K562 (cell line): ENCODE data around the gene KRTAP20-1. TPM values are rescaled to one million over a fixed set of nuclear protein-coding genes. Genes with fewer than 3 reads are reported as not detected.

Experiments used
- ATAC-seq: fragments of 200-7000 bp; cut with Tn5 transposase; 3 replicates; pipeline ENCODE4 v1.9.1; 2020; ENCODE audit warnings: moderate library complexity
- BruUV-seq: library from RNA; stranded (reverse); fragments of 400-500 nt; replicated peaks from 2 replicates; lab custom pipeline; 2021; lab: Mats Ljungman, UMichigan
- CTCF ChIA-PET: fragments of 300-600 bp; formaldehyde crosslinking; extraction: SDS; loops from one replicate; lab custom pipeline; 2021; ENCODE audit warnings: low intra/inter-chr PET ratio; lab: Yijun Ruan, JAX
- POLR2A ChIA-PET: fragments of 300-600, 350-650 bp; sonication (Branson Sonifier 250); formaldehyde crosslinking; extraction: SDS; loops from one replicate; lab custom pipeline; 2021; ENCODE audit warnings: antibody characterized with exemption, inconsistent platforms; lab: Yijun Ruan, JAX
- DNase-seq, 4 experiments: peaks; one replicate each; pipeline versions ENCODE4 v3.0.0 to v3.0.0-alpha.2; 2011 to 2018; ENCODE audit warnings: low spot score in 3 of 4, mixed read lengths in 3 of 4; ENCODE audit errors: extremely low read depth in 1 of 4
- FAIRE-seq: peaks from 2 replicates; lab custom pipeline; 2011; peaks lifted over from hg19 to GRCh38; lab: Jason Lieb, UNC
- H2AFZ ChIP-seq: 2 replicates; pipeline ENCODE4 v1.6.0; 2011; ENCODE audit warnings: low read depth, low read length, control low read depth, inconsistent platforms
- H3K27ac ChIP-seq: fragments of 200-600 bp; 3 replicates; pipeline ENCODE4 v1.8.0; 2011; ENCODE audit warnings: low read depth, mild to moderate bottlenecking, control low read depth, inconsistent platforms, low read length, moderate library complexity, mixed read lengths; ENCODE audit errors: extremely low read depth
- H3K27me3 ChIP-seq, 2 experiments: fragments of 300-600 bp in 1 of 2; 2 replicates in 1 of 2; 3 replicates in 1 of 2; pipeline versions ENCODE4 v1.6.0 to v1.8.0; 2011; ENCODE audit warnings: inconsistent platforms in 2 of 2, low read length in 2 of 2, mild to moderate bottlenecking in 1 of 2, mixed read lengths in 1 of 2, moderate library complexity in 1 of 2; ENCODE audit not compliant: control insufficient read depth in 2 of 2, insufficient read depth in 2 of 2
- H3K36me3 ChIP-seq: fragments of 300-600 bp; 3 replicates; pipeline ENCODE4 v1.8.0; 2011; ENCODE audit warnings: mild to moderate bottlenecking, low read length, inconsistent platforms; ENCODE audit not compliant: control insufficient read depth, insufficient read depth
- H3K4me1 ChIP-seq, 2 experiments: fragments of 200-600 bp in 1 of 2; replicated peaks in 1 of 2; 2 replicates in 1 of 2; 3 replicates in 1 of 2; pipeline versions ENCODE4 v1.5.1 to v1.8.0; 2011; ENCODE audit warnings: inconsistent platforms in 2 of 2, low read length in 2 of 2, mild to moderate bottlenecking in 1 of 2, mixed read lengths in 1 of 2, moderate library complexity in 1 of 2; ENCODE audit not compliant: control insufficient read depth in 2 of 2, insufficient read depth in 2 of 2
- H3K4me2 ChIP-seq: 2 replicates; pipeline ENCODE4 v1.6.1; 2011; ENCODE audit warnings: low read length, control low read depth, inconsistent platforms, mixed read lengths; ENCODE audit not compliant: insufficient read depth
- H3K4me3 ChIP-seq: fragments of 200-600 bp; sonication (generic), shearing (Covaris generic); 2 replicates; pipeline ENCODE4 v1.5.1; 2016; ENCODE audit warnings: control low read depth, inconsistent platforms
- H3K79me2 ChIP-seq: fragments of 200-600 bp; 3 replicates; pipeline ENCODE4 v1.8.0; 2011; ENCODE audit warnings: low read length, inconsistent platforms; ENCODE audit not compliant: control insufficient read depth, insufficient read depth
- H3K9ac ChIP-seq, 2 experiments: 2 replicates each; pipeline versions ENCODE4 v1.6.0 to v1.6.1; 2011; ENCODE audit warnings: low read depth in 2 of 2, low read length in 2 of 2, control low read depth in 1 of 2, inconsistent platforms in 1 of 2, mild to moderate bottlenecking in 1 of 2, mixed read lengths in 1 of 2; ENCODE audit not compliant: insufficient read depth in 1 of 2
- H3K9me1 ChIP-seq: one replicate; pipeline ENCODE4 v1.6.0; 2011; ENCODE audit warnings: inconsistent platforms, mild to moderate bottlenecking, low read length, moderate library complexity; ENCODE audit not compliant: control insufficient read depth, insufficient read depth
- H3K9me3 ChIP-seq: replicated peaks from 2 replicates; pipeline ENCODE4 v1.5.1; 2011; ENCODE audit warnings: low read depth, low read length, inconsistent platforms; ENCODE audit not compliant: control insufficient read depth, insufficient read depth
- H4K20me1 ChIP-seq: replicated peaks from 2 replicates; pipeline ENCODE4 v1.6.1; 2011; ENCODE audit warnings: low read length, inconsistent platforms, mixed read lengths; ENCODE audit not compliant: control insufficient read depth, insufficient read depth
- EGR1 ChIP-seq: fragments of 450-650 bp; conservative IDR thresholded peaks from 2 replicates; pipeline ENCODE4 v1.6.1; 2017; ENCODE audit warnings: mild to moderate bottlenecking
- FIP1L1 ChIP-seq: fragments of 200-400 bp; formaldehyde crosslinking; IDR thresholded peaks from 2 replicates; pipeline ENCODE4 v1.6.1; 2018; ENCODE audit warnings: mild to moderate bottlenecking, low read depth, low read length; ENCODE audit not compliant: poor library complexity, severe bottlenecking
- HNRNPLL ChIP-seq: fragments of 200-400 bp; formaldehyde crosslinking; IDR thresholded peaks from 2 replicates; pipeline ENCODE4 v1.6.1; 2017; ENCODE audit warnings: low read length, low read depth, mild to moderate bottlenecking; ENCODE audit not compliant: poor library complexity, severe bottlenecking
- IRF2 ChIP-seq: sonication (generic); formaldehyde crosslinking; IDR thresholded peaks from 2 replicates; pipeline ENCODE4 v1.8.1; 2022; ENCODE audit warnings: mild to moderate bottlenecking, missing genetic modification reagents
- NCOA4 ChIP-seq: fragments of 450-650 bp; IDR thresholded peaks from 2 replicates; pipeline ENCODE4 v1.6.1; 2018; ENCODE audit warnings: mild to moderate bottlenecking; ENCODE audit not compliant: partially characterized antibody
- RBBP5 ChIP-seq: fragments of 200-600 bp; sonication (generic); IDR thresholded peaks from 2 replicates; pipeline ENCODE4 v1.6.1; 2012; ENCODE audit warnings: borderline replicate concordance, mild to moderate bottlenecking, low read length, control low read depth, inconsistent platforms; ENCODE audit not compliant: insufficient read depth, poor library complexity, severe bottlenecking
- RUNX1 ChIP-seq: sonication (generic); IDR thresholded peaks from 2 replicates; pipeline ENCODE4 v1.6.1; 2016; ENCODE audit warnings: antibody characterized with exemption, low read depth
- SP1 ChIP-seq: sonication (generic); formaldehyde crosslinking; IDR thresholded peaks from 2 replicates; pipeline ENCODE4 v1.8.1; 2022; ENCODE audit warnings: mild to moderate bottlenecking, missing genetic modification reagents
- TCF3 ChIP-seq: sonication (generic); formaldehyde crosslinking; IDR thresholded peaks from 2 replicates; pipeline ENCODE4 v1.4.0; 2020; ENCODE audit warnings: mild to moderate bottlenecking, missing genetic modification reagents
- ZNF395 ChIP-seq: fragments of 200-800 bp; sonication (Bioruptor generic); IDR thresholded peaks from 2 replicates; pipeline ENCODE4 v1.6.1; 2017; ENCODE audit warnings: missing genetic modification characterization, missing compliant biosample characterization
- ZNF592 ChIP-seq: fragments of 450-650 bp; IDR thresholded peaks from 2 replicates; pipeline ENCODE4 v1.6.1; 2017; ENCODE audit warnings: antibody characterized with exemption, mild to moderate bottlenecking
- WGBS: fragments of 100-300 bp; shearing (Covaris generic); methylation state at CpG from one replicate; pipeline ENCODE4 v1.1.6; 2016; ENCODE audit warnings: low coverage, mixed read lengths; ENCODE audit not compliant: insufficient coverage; ENCODE audit errors: missing lambda C conversion rate; 5-methylcytosine and 5-hydroxymethylcytosine counted together
- in situ Hi-C: fragments of 300-500 bp; cut with MboI; formaldehyde crosslinking; loops from 4 replicates; pipeline ENCODE4 v1.15.0; 2018; ENCODE audit warnings: inconsistent platforms, mixed read lengths
- intact Hi-C: fragments of 100-400 bp; cut with micrococcal nuclease; formaldehyde crosslinking; loops from 2 replicates; pipeline ENCODE4 v1.14.2; 2022
- polyA plus RNA-seq, 8 experiments: library from polyadenylated mRNA; depleted of rRNA in 4 of 8; stranded (reverse) in 5 of 8; unstranded in 3 of 8; fragments of >200 nt; fragmentation: Nextera tagmentation in 2 of 8; fragmentation: Illumina TruSeq in 1 of 8; extraction: Ambion mirVana in 2 of 8; extraction: Trizol in 1 of 8; gene quantifications; 2 replicates each; pipeline versions ENCODE4 v1.2.1 to v1.2.3, GENCODE V29; 2011 to 2014; ENCODE audit warnings: inconsistent platforms in 1 of 8, missing spikeins in 1 of 8
- total RNA-seq, 7 experiments: library from RNA; depleted of rRNA in 6 of 7; stranded (reverse); fragments of >200 nt in 6 of 7; fragmentation: Illumina TruSeq in 2 of 7; extraction: Trizol in 2 of 7; gene quantifications; 2 replicates each; pipeline versions ENCODE4 v1.2.1 to v1.2.3, GENCODE V29; 2011 to 2021; ENCODE audit warnings: low replicate concordance in 1 of 7

Gene KRTAP20-1
- total and polyA plus RNA-seq, 9 of the 15 experiments (the other 6 are each of a cell fraction or from before 2014, with no cell fraction given) = not detected

DNA sequence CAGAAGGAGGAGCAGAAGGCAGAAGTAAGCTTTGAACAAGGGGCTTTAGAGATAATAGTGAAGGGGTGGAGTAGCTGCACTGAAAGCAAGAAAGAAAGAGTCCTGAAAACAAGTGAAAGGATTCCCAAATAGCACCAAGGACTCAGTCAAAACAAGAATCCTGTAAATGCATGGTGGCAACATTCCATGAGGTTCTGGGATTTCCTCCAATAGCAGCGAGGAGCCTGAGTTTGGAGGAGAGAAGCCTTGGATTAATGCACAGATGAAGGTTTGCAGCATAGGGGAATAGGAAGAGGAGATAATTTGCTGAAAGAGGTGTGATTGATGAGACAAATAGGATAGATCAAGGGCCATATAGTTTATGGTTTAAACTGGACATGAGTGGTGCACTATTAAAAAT, 36.9 kb upstream of the KRTAP20-1 start:
- Histone ChIP-seq H3K4me1 (no peaks in the 10 kb centered on the region), H3K9me1 (no peaks in the 10 kb centered on the region), H3K27ac (no peak overlapping the region), H3K9me3 (no peaks in the 10 kb centered on the region; the same call in 1 of the 2 replicates), H3K79me2 (no peaks in the 10 kb centered on the region), H3K4me2 (no peak overlapping the region), H3K27me3 (no peaks in the 10 kb centered on the region), H3K9ac (no peak overlapping the region), H4K20me1 (no peaks in the 10 kb centered on the region), H3K36me3 (no peaks in the 10 kb centered on the region), H2AFZ (no peak overlapping the region), H3K4me3 (no peak overlapping the region)
- ChIA-PET POLR2A (no interaction called here), CTCF (no interaction called here)
- ATAC-seq = no peak
- 0% methylated on average over 1 of the region's 1 CpG for WGBS
- no peak for TF ChIP-seq ZNF395 (CRISPR knock-in tag)
- no peak for TF ChIP-seq TCF3
- TF ChIP-seq EGR1 = no peak
- no peak for TF ChIP-seq IRF2 (CRISPR knock-in tag)
- no peak for TF ChIP-seq HNRNPLL
- TF ChIP-seq RUNX1 = no peak
- no peak for TF ChIP-seq NCOA4
- TF ChIP-seq ZNF592 = no peak
- TF ChIP-seq FIP1L1 = no peak
- TF ChIP-seq RBBP5 = no peak
- TF ChIP-seq SP1 (CRISPR knock-in tag) = no peak
- no peak for FAIRE-seq
- no peak for DNase-seq
- in situ Hi-C loops (no loop called here), intact Hi-C loops (no loop called here)
- no TSS peak for BruUV-seq
